Keratinocyte (primary cell): ENCODE measurements around the gene DOP1A.
A peak's percentile ranks its signal among the peaks of the same experiment; 100 is the strongest.

Experiments
- CTCF ChIP-seq, 3 experiments: IDR thresholded peaks in 1 of 3; conservative IDR thresholded peaks in 1 of 3; optimal IDR thresholded peaks in 1 of 3; 2 replicates in 2 of 3; 3 replicates in 1 of 3; pipeline versions ENCODE3 to v1.5.1; 2011; ENCODE audit warnings: low read length in 3 of 3, mild to moderate bottlenecking in 3 of 3, moderate library complexity in 2 of 3, control low read depth in 1 of 3, inconsistent platforms in 1 of 3; ENCODE audit not compliant: insufficient read depth in 2 of 3; ENCODE audit errors: extremely low read depth in 1 of 3
- EZH2 ChIP-seq: IDR thresholded peaks from one replicate; pipeline ENCODE4 v1.6.1; 2012; ENCODE audit warnings: inconsistent platforms, mild to moderate bottlenecking, low read length, moderate library complexity

DNA sequence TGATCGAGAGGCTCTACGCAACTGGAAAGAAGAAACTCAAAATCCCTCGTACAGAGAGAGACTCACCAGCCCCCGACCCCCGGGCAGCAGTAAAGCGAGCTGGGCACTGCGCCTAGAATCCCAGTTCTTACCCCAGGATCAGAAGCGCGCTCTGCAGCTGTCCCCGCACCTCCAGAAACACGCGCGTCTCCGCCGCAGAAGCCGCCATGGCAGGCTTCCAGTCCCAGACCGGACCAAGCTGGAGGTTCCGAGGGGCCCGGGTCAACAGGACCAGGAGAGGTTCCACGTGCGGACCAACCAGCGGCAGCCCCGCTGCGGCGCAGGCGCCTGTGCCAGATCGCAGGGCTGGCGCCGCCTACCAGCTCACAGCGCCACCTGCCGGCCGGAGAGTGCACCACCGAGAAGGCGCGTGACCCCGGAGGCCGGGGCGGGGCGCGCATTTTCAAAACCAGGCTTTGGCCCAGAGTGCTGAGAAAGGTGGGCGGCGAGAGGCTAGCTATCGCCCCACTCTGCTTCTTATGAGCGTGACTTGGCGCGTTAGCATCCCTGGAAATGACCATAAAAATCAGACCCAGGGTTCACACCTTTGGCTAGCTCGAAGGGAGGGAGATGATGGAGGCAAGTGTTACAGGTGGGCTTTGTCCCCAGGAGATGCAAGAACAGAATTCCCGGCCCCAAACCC lies 1.8 kb upstream of the DOP1A start, which contains the start of gene UBE3D:
- TF ChIP-seq CTCF (optimal IDR thresholded peaks at IDR 0.05 in 1 of 3, IDR thresholded peaks at IDR 0.05 in 1 of 3, conservative IDR thresholded peaks at IDR 0.05 in 1 of 3; ENCODE audit: extremely low read depth in 1 of 3, insufficient read depth in 2 of 3, low read length in 3 of 3) = peak; percentile 73 to 98 (median 93)
- TF ChIP-seq EZH2 = no peak
